GM12891 (cell line): ENCODE data around the gene FAR1.

ENCODE experiments used
- DNase-seq: peaks from one replicate; pipeline ENCODE4 v3.0.0; 2011; ENCODE audit warnings: low spot score; ENCODE audit not compliant: insufficient read length
- FAIRE-seq: peaks from 2 replicates; lab custom pipeline; 2011; peaks lifted over from hg19 to GRCh38; lab: Jason Lieb, UNC
- PAX5 ChIP-seq: IDR thresholded peaks from 2 replicates; pipeline ENCODE4 v1.6.1; 2011; ENCODE audit warnings: low read length, moderate library complexity, mild to moderate bottlenecking; ENCODE audit not compliant: insufficient read depth, severe bottlenecking
- POLR2A ChIP-seq: IDR thresholded peaks from 2 replicates; pipeline ENCODE4 v1.6.1; 2011; ENCODE audit warnings: low read depth, low read length, control low read depth
- POLR2AphosphoS5 ChIP-seq: IDR thresholded peaks from 2 replicates; pipeline ENCODE4 v1.6.1; 2011; ENCODE audit warnings: low read depth, low read length, control low read depth
- POU2F2 ChIP-seq: IDR thresholded peaks from 2 replicates; pipeline ENCODE4 v1.6.1; 2011; ENCODE audit warnings: low read depth, mild to moderate bottlenecking, control low read depth, low read length, moderate library complexity
- SPI1 ChIP-seq: IDR thresholded peaks from 2 replicates; pipeline ENCODE4 v1.6.1; 2011; ENCODE audit warnings: low read depth, low read length, control low read depth
- TAF1 ChIP-seq: IDR thresholded peaks from 2 replicates; pipeline ENCODE4 v1.6.1; 2011; ENCODE audit warnings: low read depth, low read length, control low read depth

FAR1 gene

DNA sequence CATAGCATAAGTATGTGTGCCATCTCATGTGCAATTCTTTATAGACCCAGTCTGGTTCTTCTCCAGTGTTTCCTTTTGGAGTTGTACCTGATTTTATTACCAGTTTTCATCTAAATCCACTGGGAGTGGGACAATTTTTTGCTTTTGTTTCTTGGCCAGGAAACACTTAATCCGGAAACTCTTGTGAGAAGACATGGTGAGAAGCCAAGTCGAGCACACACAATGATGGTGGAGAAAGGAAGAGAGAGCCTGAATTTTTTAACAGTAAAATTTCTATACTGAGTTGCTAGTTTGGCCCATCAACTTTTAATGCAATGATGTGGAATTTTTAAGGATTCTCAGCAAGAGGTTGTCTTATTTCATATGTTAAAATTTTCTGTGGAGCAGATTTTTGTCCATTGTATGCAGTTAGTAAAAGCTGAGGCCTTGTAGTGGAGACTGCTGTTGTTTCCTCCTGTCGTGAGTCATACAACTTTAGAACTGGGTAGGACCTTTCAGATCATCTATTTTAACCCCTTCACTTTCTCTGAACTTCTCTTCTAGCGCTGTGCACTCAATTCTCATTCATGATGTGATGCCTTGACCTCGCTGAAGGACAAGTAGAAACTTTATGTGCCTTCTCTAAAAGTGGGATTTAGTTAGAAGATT is 17.1 kb downstream of the FAR1 start:
- DNase-seq, result no peak
- no peak for FAIRE-seq
- TF ChIP-seq TAF1 (no peak), POU2F2 (no peak)

DNA sequence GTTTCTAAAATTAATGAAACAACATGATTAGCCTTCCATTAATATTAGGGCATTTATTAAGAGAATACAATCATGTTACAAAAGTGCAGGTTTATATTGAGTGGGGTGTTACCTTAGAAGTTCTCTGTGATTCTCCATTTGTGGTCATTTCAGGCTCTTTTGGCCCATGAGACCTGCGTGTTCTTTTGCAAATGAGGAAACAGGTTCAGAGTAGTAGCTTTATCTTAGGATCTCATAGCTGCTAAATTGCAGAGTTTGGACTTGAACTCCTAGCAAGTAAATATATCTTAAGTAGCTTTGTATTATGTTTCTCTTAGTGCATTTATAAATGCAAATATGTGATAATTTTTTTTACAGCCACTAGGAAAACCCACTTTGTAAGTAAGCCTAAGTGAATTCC is 18.3 kb downstream of the FAR1 start:
- TF ChIP-seq POU2F2 (no peak), POLR2A (no peak), PAX5 (no peak), TAF1 (no peak), SPI1 (no peak), POLR2AphosphoS5 (no peak)
- FAIRE-seq (no peak), DNase-seq (no peak)

DNA sequence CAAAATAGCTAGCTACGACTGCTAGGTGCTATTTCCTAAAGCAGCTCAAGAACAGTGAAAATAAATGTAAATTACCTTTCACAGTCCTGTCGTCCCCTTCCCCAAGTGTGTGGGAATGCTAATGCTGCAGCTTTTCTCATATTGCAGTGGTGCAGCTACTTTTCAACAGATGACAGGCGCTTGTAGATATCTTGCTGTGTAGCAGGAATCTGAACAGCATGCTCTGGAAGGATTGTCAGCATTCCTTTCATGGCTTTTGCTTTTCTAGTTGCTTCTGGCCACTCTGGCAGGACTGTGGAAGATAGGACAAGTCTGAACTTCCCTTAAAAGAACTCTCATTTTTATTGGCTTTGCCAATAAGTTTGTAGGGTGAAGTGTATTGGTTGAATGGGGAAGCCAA is 18.8 kb downstream of the FAR1 start:
- FAIRE-seq (no peak), DNase-seq (no peak)
- TF ChIP-seq POU2F2 (no peak), TAF1 (no peak), POLR2A (no peak)

DNA sequence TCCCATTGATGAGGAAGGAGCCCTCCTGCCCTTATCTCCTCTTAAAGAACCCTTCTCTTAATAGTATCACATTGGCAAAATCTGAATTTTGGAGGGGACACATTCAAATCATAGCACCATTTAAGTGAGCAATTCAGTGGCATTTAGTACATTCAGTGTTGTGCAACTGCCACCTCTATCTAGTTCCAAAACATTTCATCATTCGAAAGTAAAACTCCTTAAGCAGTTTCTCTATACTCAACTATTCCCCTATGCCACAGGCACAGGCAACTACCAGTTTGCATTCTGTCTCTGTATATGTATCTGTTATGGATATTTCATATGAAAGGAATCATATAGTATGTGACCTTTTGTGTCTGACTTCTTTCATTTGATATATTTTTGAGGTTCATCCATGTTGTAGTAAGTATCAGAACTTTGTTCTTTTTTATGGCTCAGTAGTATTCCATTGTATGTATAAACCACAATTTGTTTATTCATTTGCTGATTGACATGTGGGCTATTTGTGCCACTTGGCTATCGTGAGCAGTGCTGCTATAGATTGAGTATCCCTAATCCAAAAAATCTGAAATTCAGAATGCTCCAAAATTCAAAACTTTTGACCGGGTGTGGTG is 22.9 kb downstream of the FAR1 start:
- no peak for FAIRE-seq
- no peak for DNase-seq
- no peak for TF ChIP-seq POLR2A
- TF ChIP-seq POLR2AphosphoS5, result no peak
- TF ChIP-seq TAF1, result no peak
- TF ChIP-seq POU2F2, result no peak
- TF ChIP-seq PAX5, result no peak
- TF ChIP-seq SPI1, result no peak

DNA sequence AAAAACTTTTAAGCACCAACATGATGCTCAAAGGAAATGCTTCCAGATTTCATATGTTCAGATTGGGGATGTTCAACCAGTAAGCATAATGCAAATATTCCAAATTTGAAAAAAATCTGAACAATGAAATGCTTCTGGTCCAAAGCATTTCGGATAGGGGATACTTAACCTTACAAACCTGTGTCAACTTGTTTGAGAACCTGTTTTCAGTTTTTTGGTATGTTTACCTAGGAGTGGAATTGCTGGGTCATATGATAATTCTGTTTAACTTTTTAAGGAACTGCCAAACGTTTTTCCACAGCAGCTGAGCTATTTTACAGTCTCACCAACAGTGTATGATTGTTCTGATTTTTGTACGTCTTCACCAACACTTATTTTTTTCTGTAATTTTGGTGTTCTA is 23.7 kb downstream of the FAR1 start:
- DNase-seq, result no peak
- no peak for FAIRE-seq
- TF ChIP-seq POLR2A, result no peak
- TF ChIP-seq PAX5, result no peak

DNA sequence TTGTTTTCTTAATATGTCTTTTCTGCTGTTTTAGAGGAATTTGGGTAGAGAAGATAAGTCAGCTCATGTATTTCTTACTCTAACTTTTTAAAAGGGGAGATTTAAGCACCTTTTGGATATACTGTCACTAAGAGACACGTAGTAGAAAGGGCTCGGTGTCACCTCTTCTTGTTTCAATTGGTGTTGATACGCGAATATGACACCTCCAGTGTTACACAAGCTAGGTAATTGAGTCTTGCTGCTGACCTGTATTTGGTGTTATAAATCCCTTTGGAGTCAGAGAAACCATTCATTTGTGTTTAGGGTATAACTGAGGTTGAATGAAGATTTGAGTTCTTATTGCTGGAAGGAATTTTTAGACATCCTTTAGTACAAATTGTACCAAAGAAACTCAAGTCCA is 25.6 kb downstream of the FAR1 start:
- TF ChIP-seq TAF1 (no peak), SPI1 (no peak), POLR2AphosphoS5 (no peak), POU2F2 (no peak), PAX5 (no peak), POLR2A (no peak)
- DNase-seq, result no peak
- FAIRE-seq, result no peak

DNA sequence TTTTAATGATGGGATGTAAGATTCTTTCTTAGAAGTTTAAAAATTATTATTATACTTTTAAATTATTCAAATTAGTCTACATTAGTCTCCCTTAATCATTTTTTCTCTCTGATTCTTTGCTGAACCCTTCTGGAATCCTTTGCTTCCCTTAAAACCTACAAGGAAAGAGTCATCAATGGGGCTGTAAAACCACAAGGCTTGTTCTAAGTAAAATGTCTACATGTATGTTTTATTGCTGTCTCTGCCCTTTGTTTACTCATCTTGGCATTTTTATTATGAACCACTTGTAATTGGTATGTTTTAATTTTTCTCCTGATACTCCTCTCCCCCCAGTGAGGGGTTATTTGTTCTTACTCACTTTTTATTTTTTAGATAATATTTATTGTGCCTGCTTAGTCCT is 27.4 kb downstream of the FAR1 start:
- FAIRE-seq (no peak), DNase-seq (no peak)
- TF ChIP-seq SPI1, result no peak
- no peak for TF ChIP-seq PAX5
- TF ChIP-seq POU2F2, result no peak
- no peak for TF ChIP-seq POLR2AphosphoS5
- TF ChIP-seq TAF1, result no peak
- TF ChIP-seq POLR2A, result no peak

DNA sequence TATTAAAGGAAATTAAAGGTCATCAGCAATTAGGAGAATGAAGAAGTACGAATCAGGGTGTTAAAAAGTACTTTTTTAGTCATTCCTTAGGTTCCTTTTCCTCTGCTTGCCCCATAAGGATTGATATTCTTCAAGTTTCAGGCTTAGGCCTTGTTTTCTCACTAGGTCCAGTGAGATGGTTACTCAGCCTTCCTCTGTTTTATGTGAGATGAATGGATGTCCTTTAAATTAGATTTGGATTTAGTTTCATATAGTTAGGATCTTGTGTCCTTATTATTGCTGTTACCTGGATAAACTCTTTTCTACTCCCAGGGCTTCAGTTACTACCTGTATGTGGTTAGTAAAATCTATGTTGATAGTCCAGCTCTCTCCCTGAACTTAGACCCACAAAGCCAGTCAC is 29.2 kb downstream of the FAR1 start:
- DNase-seq (no peak), FAIRE-seq (no peak)
- TF ChIP-seq POLR2A (no peak), SPI1 (no peak), PAX5 (no peak), TAF1 (no peak), POLR2AphosphoS5 (no peak), POU2F2 (no peak)

DNA sequence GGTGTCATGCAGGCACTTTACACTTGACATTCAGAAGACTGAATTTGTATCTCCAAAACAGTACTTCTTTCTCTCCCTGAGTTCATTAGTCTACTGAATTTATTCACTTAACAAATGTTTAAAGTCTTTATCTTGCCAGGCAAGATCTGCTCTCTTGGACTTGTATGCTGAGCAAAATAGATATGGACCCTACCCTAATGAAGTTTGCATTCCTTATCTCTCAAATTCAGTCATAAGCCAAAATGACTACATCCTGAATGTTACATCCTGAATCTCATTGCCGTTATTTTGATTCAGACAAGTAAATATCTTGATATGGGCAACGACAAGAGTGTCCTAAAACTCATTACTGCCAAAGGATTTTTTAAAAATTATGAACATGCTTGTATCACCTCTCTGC is 29.7 kb downstream of the FAR1 start:
- FAIRE-seq, result no peak
- no peak for DNase-seq
- TF ChIP-seq TAF1 (no peak), SPI1 (no peak), POU2F2 (no peak), POLR2AphosphoS5 (no peak), POLR2A (no peak), PAX5 (no peak)

DNA sequence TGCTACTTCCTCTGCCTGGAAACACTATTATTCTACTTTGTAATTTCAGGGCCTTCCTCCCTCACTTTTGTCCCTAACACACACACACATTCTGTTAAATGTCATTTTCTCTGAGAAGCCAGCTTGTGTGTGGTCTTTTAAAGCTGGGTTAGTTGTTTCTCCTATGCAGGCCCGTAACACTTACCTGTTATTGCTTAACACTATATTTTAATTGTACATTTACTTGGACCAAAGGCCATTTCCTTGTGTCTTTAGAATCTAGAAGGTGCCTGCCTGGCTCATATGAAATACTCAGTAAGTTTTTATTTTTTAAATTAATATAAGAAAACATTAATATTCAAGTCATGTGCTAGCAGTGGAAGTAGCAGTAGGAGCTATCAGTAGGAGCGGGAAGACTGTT is 30.6 kb downstream of the FAR1 start:
- TF ChIP-seq POU2F2 (no peak), TAF1 (no peak), POLR2A (no peak), POLR2AphosphoS5 (no peak)
- DNase-seq (no peak), FAIRE-seq (no peak)

DNA sequence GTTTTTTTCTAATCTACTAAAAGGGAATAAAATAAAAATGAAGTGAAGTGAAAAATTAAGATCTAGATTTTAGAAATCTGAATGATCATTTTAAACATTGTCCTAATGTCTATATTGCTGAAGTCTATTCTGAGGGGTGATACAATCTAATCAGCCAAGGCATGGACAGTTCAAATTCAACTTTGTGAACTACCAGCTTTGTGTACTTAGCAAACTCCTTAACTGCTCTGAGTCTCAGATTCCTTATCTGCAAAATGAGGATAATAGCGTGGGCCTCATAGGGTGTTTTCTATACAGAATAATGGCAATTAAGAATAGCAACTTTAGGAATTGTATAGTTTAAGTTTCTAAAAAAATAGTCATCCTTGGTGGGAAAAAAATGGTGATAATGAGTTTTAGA is 31.4 kb downstream of the FAR1 start:
- FAIRE-seq (no peak), DNase-seq (no peak)
- TF ChIP-seq POU2F2 (no peak), SPI1 (no peak), POLR2A (no peak), TAF1 (no peak), PAX5 (no peak), POLR2AphosphoS5 (no peak)
